Measurements from ENCODE around the gene ACP6.

Gene ACP6

DNA sequence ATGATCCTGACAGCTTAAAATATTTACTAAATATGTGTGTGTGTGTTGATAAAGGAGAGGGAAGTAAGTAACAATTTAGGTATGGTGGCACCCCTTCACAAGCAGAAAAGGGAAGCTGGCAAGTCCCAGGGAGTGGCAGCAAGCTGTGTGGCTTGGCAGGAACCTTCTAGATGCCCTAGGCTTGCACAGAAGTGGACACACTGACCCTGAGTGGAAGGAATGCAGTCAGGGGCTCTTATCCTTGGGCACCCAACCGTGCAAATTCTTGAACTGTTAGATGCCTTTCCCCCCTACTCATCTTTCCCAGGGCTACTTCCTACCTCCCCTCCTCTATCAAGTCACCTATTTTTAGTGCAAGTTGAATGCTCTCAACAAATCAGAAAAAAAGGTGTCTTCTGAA, 18.9 kb downstream of the ACP6 start:
- Histone ChIP-seq H3K36me3 (ENCODE audit: control insufficient read depth in 2 of 2, insufficient read depth in 1 of 2, low read length in 2 of 2) (peaks cover 7 to 93% of the 10 kb centered on the region in 2 experiments), H3K27ac (ENCODE audit: extremely low read depth, low read depth, low read length) (no peak overlapping the region), H3K9me3 (ENCODE audit: control insufficient read depth, insufficient read depth, low read depth, low read length) (no peaks in the 10 kb centered on the region), H3K4me3 (ENCODE audit: low read depth, low read length) (no peak overlapping the region), H3K4me1 (ENCODE audit: control insufficient read depth, insufficient read depth, low read length) (no peaks in the 10 kb centered on the region)
- no peak for TF ChIP-seq ZNF776 (tag by site-specific recombination; IDR thresholded peaks at IDR 0.05; ENCODE audit: borderline replicate concordance)
- CTCF ChIA-PET, result interaction anchor here (1.1 to 1.3 kb wide), 2 partner anchors 155 to 238 kb away, joined by 3 read pairs; no protein-coding TSS in a partner anchor
- POLR2A ChIA-PET, result no interaction called here

DNA sequence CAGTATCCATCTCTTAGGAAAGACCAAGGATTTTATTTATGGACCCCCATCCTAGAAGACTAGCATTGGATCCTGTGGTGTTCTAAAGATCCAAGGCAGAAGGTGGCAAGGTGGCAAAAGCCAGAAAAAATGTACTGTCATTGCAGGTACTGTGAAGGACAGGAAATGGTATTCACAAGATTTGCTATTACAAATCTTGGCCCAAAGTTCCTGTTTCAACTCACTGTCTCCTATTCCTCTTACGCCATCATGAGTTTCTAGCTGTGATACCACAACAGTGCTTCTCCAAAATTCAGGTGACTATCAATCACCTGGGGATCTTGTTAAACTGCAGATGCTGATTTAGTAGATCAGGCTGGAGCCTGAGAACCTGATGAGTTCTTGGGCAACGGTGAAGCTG, 21.4 kb downstream of the ACP6 start:
- TF ChIP-seq ZNF626 (tag by site-specific recombination; IDR thresholded peaks at IDR 0.05), result no peak
- TF ChIP-seq ZNF555 (tag by site-specific recombination; conservative IDR thresholded peaks at IDR 0.05), result no peak
- TF ChIP-seq SCRT2 (tag by site-specific recombination; IDR thresholded peaks at IDR 0.05), result no peak
- no peak for TF ChIP-seq ZNF112 (tag by site-specific recombination; IDR thresholded peaks at IDR 0.05)
- no peak for TF ChIP-seq ZNF19 (tag by site-specific recombination; IDR thresholded peaks at IDR 0.05; ENCODE audit: low read depth)
- no peak for TF ChIP-seq ZBTB7A (tag by site-specific recombination; IDR thresholded peaks at IDR 0.05; ENCODE audit: low read depth)
- TF ChIP-seq, protein P1, sequence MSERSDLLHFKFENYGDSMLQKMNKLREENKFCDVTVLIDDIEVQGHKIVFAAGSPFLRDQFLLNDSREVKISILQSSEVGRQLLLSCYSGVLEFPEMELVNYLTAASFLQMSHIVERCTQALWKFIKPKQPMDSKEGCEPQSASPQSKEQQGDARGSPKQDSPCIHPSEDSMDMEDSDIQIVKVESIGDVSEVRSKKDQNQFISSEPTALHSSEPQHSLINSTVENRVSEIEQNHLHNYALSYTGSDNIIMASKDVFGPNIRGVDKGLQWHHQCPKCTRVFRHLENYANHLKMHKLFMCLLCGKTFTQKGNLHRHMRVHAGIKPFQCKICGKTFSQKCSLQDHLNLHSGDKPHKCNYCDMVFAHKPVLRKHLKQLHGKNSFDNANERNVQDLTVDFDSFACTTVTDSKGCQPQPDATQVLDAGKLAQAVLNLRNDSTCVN (tag by site-specific recombination; optimal IDR thresholded peaks at IDR 0.05), result no peak
- Histone ChIP-seq H3K27ac (ENCODE audit: extremely low read depth, low read depth, low read length) (no peak overlapping the region), H3K9me3 (ENCODE audit: control insufficient read depth, insufficient read depth, low read depth, low read length) (no peaks in the 10 kb centered on the region), H3K4me3 (ENCODE audit: low read depth, low read length) (no peak overlapping the region), H3K4me1 (ENCODE audit: control insufficient read depth, insufficient read depth, low read length) (no peaks in the 10 kb centered on the region), H3K36me3 (ENCODE audit: control insufficient read depth in 2 of 2, insufficient read depth in 1 of 2, low read length in 2 of 2) (peaks cover 7 to 79% of the 10 kb centered on the region in 2 experiments)
- POLR2A ChIA-PET, result no interaction called here
- CTCF ChIA-PET, result interaction anchor here (0.8 kb wide), 1 partner anchor 22 kb away, joined by 3 read pairs; no protein-coding TSS in a partner anchor

DNA sequence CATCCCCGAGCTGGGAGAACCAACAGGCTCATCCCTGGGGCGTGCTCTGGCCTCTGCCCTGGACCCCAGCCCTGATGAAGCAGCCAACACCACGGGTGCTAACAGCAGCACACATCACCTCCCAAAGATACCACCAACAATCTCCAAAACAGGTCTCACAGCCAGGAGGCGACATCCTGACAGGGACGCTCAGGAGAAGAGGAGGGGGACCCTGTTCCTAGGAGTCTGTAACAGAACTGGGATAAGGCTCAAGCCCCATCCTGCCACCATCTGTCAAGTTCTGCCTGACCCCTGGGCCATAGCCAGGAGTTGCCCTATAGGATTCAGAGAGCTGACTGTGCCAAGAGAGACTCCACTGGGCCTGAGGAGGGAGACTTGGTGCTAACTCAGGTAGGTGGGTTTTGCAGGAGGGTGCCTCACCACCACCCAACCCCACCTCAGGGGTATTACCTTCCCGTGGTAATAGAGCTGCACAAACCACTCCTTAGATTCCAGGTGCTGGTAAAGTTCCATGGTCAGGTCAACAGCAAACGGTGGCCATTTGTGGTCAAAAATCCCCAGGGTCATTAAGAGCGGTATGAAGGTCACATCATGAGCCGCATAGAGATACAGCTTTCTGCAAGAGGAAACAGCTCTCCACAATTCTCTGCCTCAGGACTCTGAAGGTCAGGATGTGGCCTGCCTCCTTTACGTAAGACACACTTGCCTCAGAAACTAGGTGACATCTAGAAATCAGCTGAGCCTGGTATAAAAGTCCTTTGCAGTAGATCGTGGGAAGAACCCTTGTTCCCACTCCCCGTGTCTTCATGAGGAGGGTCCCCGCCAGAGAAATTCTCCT, 22.3 kb downstream of the ACP6 start:
- CTCF ChIA-PET, result interaction anchor here (0.6 to 1.2 kb wide), 3 partner anchors 133 to 215 kb away, joined by 3 read pairs; no protein-coding TSS in a partner anchor
- H3K4me1 ChIP-seq (ENCODE audit: control insufficient read depth, insufficient read depth, low read length), result no peaks in the 10 kb centered on the region
- H3K36me3 ChIP-seq (ENCODE audit: control insufficient read depth in 2 of 2, insufficient read depth in 1 of 2, low read length in 2 of 2), result peaks cover 7 to 81% of the 10 kb centered on the region in 2 experiments
- H3K9me3 ChIP-seq (ENCODE audit: control insufficient read depth, insufficient read depth, low read depth, low read length), result no peaks in the 10 kb centered on the region
- H3K4me3 ChIP-seq (ENCODE audit: low read depth, low read length), result no peak overlapping the region
- TF ChIP-seq, protein P2, sequence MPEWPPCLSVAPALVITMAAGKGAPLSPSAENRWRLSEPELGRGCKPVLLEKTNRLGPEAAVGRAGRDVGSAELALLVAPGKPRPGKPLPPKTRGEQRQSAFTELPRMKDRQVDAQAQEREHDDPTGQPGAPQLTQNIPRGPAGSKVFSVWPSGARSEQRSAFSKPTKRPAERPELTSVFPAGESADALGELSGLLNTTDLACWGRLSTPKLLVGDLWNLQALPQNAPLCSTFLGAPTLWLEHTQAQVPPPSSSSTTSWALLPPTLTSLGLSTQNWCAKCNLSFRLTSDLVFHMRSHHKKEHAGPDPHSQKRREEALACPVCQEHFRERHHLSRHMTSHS (tag by site-specific recombination; IDR thresholded peaks at IDR 0.05), result no peak
- TF ChIP-seq ZNF776 (tag by site-specific recombination; IDR thresholded peaks at IDR 0.05; ENCODE audit: borderline replicate concordance), result no peak
- TF ChIP-seq, protein P3, sequence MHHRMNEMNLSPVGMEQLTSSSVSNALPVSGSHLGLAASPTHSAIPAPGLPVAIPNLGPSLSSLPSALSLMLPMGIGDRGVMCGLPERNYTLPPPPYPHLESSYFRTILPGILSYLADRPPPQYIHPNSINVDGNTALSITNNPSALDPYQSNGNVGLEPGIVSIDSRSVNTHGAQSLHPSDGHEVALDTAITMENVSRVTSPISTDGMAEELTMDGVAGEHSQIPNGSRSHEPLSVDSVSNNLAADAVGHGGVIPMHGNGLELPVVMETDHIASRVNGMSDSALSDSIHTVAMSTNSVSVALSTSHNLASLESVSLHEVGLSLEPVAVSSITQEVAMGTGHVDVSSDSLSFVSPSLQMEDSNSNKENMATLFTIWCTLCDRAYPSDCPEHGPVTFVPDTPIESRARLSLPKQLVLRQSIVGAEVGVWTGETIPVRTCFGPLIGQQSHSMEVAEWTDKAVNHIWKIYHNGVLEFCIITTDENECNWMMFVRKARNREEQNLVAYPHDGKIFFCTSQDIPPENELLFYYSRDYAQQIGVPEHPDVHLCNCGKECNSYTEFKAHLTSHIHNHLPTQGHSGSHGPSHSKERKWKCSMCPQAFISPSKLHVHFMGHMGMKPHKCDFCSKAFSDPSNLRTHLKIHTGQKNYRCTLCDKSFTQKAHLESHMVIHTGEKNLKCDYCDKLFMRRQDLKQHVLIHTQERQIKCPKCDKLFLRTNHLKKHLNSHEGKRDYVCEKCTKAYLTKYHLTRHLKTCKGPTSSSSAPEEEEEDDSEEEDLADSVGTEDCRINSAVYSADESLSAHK (tag by site-specific recombination; IDR thresholded peaks at IDR 0.05), result no peak
- POLR2A ChIA-PET, result no interaction called here
- no peak overlapping the region for H3K27ac ChIP-seq (ENCODE audit: extremely low read depth, low read depth, low read length)

DNA sequence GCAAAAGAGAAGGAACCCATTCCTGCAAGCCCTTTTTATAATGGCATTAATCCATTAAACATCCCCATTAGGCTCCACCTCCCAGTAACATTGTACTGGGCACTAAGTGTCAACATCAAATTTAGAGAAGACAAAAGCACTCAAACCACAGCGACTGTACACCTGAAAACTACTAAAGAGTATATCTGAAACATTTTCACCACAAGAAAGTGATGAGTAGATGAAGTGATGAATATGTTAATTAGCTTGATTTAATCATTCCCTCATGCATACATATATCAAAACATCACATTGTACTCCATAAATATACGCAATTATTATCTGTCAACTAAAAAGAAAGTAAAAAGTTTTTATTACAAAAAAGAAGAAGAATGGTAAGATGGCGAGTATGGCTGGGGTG, 26.4 kb downstream of the ACP6 start:
- H3K27ac ChIP-seq (ENCODE audit: extremely low read depth, low read depth, low read length), result no peak overlapping the region
- ChIA-PET POLR2A (no interaction called here), CTCF (interaction anchor here (0.6 to 0.8 kb wide), 4 partner anchors 10 to 248 kb away, joined by 3 to 4 read pairs (median 3); no protein-coding TSS in a partner anchor)
- TF ChIP-seq ZNF214 (tag by site-specific recombination; IDR thresholded peaks at IDR 0.05; ENCODE audit: borderline replicate concordance), result no peak
- TF ChIP-seq ZEB2 (tag by site-specific recombination; IDR thresholded peaks at IDR 0.05), result no peak
- no peak for TF ChIP-seq ZNF37A (tag by site-specific recombination; IDR thresholded peaks at IDR 0.05)
- TF ChIP-seq ZNF16 (tag by site-specific recombination; IDR thresholded peaks at IDR 0.05; ENCODE audit: low read depth), result no peak
- peaks cover 0 to 52% of the 10 kb centered on the region in 2 experiments; a peak in 2 of 3 replicates for H3K36me3 ChIP-seq (ENCODE audit: control insufficient read depth in 2 of 2, insufficient read depth in 1 of 2, low read length in 2 of 2)
- H3K4me1 ChIP-seq (ENCODE audit: control insufficient read depth, insufficient read depth, low read length), result no peaks in the 10 kb centered on the region
- no peak overlapping the region for H3K4me3 ChIP-seq (ENCODE audit: low read depth, low read length)
- no peaks in the 10 kb centered on the region for H3K9me3 ChIP-seq (ENCODE audit: control insufficient read depth, insufficient read depth, low read depth, low read length)

All from HEK293 (cell line).